Measurements from ENCODE around the gene PHETA2.
"Not testable (repeated sequence)": the region's sequence is repeated elsewhere in the genome, so short reads cannot be mapped to it uniquely, and the experiment has no call there.

PHETA2 gene

DNA sequence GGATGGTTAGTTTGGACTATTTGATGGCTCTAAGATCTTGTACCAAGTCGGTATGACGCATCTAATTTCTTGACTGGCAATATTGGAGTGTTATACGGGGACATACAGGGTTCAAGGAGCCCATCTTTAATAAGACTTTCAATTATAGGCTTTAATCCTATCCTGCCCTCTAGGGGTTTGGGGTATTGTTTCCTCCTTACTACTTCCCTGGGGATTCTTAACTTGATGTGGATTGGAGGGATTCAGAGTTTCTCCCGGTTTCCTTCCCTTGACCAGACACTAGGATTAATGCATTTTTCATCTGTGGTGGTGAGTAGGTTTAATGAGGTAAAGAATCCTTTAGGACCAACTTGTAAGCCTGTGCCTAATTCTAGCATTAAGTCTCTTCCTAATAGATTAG lies 37.8 kb downstream of the PHETA2 start:
- DNase-seq, result no peak

DNA sequence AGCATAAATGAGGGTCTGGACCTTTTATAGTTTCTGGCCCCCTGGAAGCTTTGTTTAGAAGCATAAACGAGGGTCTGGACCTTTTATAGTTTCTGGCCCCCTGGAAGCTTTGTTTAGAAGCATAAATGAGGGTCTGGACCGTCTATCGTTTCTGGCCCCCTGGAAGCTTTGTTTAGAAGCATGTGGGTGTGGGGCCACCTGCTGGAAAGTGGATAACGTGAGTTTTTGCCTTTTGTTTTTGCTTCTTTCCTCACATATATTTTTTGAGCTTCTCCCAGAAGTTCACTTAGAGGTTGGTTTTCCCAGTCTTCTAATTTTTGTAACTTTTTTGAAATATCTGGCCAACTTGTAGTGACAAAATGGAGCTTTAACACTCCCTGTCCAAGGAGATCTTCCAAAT lies 38.7 kb downstream of the PHETA2 start:
- not testable (repeated sequence) for DNase-seq

GRCh38 chr22:42114721-42115120 lies 40.7 kb downstream of the PHETA2 start:
- DNase-seq, result no peak

GRCh38 chr22:42115420-42115830 lies 41.4 kb downstream of the PHETA2 start:
- DNase-seq, result not testable (repeated sequence)

GRCh38 chr22:42116848-42117424 lies 42.9 kb downstream of the PHETA2 start:
- no peak for DNase-seq

DNA sequence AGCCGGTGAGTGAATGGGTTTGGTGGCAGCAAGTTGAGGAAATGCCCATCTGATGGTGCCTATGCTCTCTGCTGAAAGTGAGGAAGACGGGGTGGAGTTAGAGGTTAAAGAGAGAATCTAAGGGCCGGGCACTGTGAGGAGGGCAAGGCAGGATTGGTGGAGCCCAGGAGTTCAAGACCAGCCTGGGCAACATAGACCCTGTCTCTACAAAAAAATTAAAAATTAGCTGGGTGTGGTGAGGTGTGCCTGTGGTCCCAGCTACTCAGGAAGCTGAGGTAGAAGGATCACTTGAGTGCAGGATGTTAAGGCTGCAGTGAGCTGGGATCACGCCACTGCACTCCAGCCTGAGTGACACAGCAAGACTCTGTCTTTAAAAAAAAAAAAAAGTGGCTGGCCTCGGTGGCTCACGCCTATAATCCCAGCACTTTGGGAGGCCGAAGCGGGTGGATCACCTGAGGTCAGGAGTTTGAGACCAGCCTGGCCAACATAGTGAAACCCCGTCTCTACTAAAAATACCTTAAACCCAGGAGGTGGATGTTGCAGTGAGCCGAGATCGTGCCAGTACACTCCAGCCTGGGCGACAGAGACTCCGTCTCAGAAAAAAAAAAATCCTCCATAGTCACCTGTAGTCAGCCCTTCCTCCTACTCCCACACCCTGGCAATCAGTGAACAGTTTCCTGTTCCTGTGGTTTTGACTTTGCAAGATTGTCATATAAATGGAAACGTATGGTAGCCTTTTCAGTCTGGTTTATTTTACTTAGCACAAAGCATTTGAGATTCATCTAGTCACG lies 46.4 kb downstream of the PHETA2 start:
- DNase-seq, result peak; percentile 43

- not testable (repeated sequence) for DNase-seq
Measured at GRCh38 chr22:42123529-42123928, 49.5 kb downstream of the PHETA2 start.

- no peak for DNase-seq
Measured at GRCh38 chr22:42127606-42128005, 53.6 kb downstream of the PHETA2 start.

GRCh38 chr22:42128007-42128406 lies 54.0 kb downstream of the PHETA2 start:
- not testable (repeated sequence) for DNase-seq
